ENCODE results near the gene LRRC7.
"Not testable (repeated sequence)": the region's sequence is repeated elsewhere in the genome, so short reads cannot be mapped to it uniquely, and the experiment has no call there.

The LRRC7 gene

GRCh38 chr1:70041317-70042045 lies 473.8 kb downstream of the LRRC7 start:
- in situ Hi-C loops (cut with HindIII; ENCODE audit: low pct_ligation_motif_present, low pct_unique_long_range_greater_than_20kb, low sequenced_read_pairs), result no loop called here
- DNase-seq, result no peak

DNA sequence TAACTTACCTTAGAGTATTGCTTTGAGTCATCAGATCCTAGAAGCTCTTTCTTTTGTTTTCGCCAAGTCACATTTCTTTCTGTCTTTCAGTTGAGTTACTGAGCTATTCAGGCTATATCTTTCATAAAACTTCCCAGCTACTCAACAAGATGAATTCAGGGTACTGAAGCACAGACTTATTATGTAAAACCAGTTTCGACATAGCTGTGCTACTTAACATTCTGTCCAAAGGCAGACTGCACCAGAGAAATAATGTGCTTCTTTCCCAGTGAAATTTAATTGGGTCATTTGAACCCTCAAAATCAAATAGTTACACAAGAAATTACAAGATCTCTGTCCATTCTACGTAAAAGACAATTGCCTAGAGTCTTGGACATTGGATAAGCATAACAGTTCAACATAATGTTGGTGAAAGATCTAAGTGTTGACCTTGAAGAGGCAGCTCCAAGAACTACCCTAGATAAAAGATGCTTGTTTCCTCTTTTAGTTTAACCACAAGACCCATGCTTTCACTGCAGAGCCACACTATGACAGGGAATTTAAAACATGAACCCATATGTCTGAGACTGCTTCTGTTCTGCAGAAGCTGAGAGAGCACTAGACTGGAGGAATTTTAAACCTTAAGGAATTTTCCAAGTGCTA lies 474.5 kb downstream of the LRRC7 start:
- no peak for DNase-seq
- in situ Hi-C loops (cut with HindIII; ENCODE audit: low pct_ligation_motif_present, low pct_unique_long_range_greater_than_20kb, low sequenced_read_pairs), result no loop called here

DNA sequence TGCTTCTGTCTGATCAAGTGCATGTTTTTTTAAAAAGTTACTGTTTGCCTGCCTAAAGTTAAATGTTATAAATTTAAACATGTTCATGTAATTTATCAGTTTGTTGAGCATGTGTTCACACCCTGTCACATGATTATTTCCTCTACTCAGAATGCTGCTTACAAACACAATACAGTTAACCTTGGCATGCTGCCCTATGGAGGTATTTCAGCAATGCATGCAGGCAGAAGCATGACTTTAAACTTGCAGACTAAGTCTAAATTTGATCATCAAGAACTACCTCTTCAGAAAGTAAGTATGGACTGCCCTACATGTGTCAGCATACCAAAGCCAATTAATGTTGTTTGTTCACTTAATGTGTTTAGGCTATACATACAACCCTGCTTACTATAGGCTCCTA lies 476.1 kb downstream of the LRRC7 start:
- DNase-seq, result peak; percentile 17
- in situ Hi-C loops (cut with HindIII; ENCODE audit: low pct_ligation_motif_present, low pct_unique_long_range_greater_than_20kb, low sequenced_read_pairs), result no loop called here

- DNase-seq, result peak; percentile 12
These were observed 477.1 kb downstream of the LRRC7 start for GRCh38 chr1:70044832-70045231.

DNA sequence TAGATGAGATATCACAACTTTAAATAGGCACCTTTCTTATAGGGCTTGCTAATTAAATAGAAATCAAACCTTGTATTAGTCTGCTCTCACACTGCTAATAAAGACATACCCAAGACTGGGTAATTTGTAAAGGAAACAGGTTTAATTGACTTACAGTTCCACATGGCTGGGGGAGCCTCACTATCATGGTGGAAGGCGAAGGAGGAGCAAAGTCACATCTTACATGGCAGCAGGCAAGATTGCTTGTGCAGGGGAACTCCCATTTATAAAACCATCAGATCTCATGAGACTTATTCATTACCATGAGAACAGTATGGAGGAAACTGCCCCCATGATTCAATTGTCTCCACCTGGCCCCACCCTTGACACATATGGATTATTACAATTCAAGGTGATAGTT lies 477.9 kb downstream of the LRRC7 start:
- in situ Hi-C loops (cut with HindIII; ENCODE audit: low pct_ligation_motif_present, low pct_unique_long_range_greater_than_20kb, low sequenced_read_pairs); DNase-seq: not testable (repeated sequence)

More at GRCh38 chr1:70044832-70045231, 477.1 kb downstream of the LRRC7 start:
- in situ Hi-C loops (cut with HindIII; ENCODE audit: low pct_ligation_motif_present, low pct_unique_long_range_greater_than_20kb, low sequenced_read_pairs), result no loop called here

- no peak for DNase-seq
- in situ Hi-C loops (cut with HindIII; ENCODE audit: low pct_ligation_motif_present, low pct_unique_long_range_greater_than_20kb, low sequenced_read_pairs), result no loop called here
These were observed 480.8 kb downstream of the LRRC7 start for GRCh38 chr1:70048336-70049094.

DNA sequence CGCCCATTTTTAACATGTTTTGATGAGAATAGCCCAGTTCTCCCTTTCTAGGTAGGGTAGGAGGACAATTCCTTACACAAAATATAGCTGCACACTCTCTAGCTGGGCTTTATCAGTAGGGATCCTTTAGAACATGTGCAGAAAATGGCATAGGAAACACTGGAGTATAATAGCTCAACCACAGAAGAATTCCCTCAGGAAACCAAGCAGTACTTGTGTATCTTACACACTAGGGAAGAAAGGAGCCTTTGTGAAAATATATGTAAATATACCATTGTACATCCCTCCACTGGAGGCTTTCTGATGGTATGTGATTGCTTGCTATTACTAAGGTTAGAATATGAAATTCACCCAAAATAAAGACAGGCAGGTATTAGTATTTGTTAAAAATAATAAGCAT lies 484.2 kb downstream of the LRRC7 start:
- in situ Hi-C loops (cut with HindIII; ENCODE audit: low pct_ligation_motif_present, low pct_unique_long_range_greater_than_20kb, low sequenced_read_pairs), result no loop called here
- no peak for DNase-seq

DNA sequence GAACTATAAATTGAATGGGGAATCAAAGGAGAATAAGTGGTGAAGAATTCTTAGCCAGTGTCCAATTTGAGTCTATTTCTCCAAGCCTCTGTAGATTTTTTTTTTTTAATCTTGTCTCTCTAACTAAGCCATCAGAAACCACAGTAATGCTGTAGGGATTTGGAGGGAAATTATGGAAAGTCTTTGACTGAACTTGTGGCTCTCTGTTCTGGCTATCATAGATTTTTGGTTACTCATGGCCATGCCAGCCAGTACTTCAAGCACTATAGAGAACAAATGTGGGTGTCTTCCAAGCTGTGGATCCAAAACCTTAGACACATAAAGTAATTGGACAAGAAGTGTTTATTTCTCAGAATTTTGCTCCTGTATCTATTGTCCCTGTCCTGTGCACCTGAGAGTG lies 489.8 kb downstream of the LRRC7 start:
- in situ Hi-C loops (cut with HindIII; ENCODE audit: low pct_ligation_motif_present, low pct_unique_long_range_greater_than_20kb, low sequenced_read_pairs), result no loop called here
- no peak for DNase-seq

- in situ Hi-C loops (cut with HindIII; ENCODE audit: low pct_ligation_motif_present, low pct_unique_long_range_greater_than_20kb, low sequenced_read_pairs), result no loop called here
- no peak for DNase-seq
These were observed 493.5 kb downstream of the LRRC7 start for GRCh38 chr1:70061231-70061630.

DNA sequence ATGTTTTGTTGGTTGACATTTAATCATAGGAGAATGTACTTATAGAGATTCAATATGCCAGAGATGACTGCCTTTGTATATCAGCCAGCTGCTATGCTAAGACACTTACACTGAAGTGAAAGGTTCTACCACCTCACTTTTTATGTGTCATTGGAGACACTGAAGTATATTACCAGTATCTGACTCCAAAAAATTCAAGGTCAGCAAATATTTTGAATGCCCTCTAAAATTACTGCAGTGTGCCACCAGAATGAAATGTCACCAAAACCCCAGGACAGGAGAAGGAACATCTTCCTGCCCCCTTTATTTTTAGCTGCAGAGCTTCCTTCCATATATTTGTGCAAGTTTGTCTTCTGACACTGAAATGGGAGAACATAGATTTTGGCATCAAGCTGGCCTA lies 496.1 kb downstream of the LRRC7 start:
- DNase-seq, result no peak
- in situ Hi-C loops (cut with HindIII; ENCODE audit: low pct_ligation_motif_present, low pct_unique_long_range_greater_than_20kb, low sequenced_read_pairs), result no loop called here

GRCh38 chr1:70066711-70067110 lies 499.0 kb downstream of the LRRC7 start:
- in situ Hi-C loops (cut with HindIII; ENCODE audit: low pct_ligation_motif_present, low pct_unique_long_range_greater_than_20kb, low sequenced_read_pairs), result no loop called here

DNA sequence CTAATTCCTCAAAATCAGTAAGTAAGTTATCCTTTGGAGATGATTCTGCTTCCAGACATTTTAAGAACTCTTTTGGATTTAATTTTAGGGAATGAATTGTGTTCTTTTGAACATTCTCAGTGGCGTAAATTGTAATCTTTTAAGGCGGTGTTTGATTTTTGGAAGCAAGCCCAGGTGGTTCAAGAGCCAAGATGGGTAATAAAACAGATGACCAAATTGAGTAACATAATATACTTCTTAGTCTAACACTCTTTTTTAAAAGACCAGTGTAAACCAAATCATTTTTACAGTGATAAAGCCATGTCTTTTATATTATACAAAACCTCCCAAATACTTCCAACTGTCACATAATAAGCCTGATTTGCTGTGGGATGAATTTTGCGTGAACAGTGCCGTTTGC lies 503.9 kb downstream of the LRRC7 start:
- no peak for DNase-seq
- in situ Hi-C loops (cut with HindIII; ENCODE audit: low pct_ligation_motif_present, low pct_unique_long_range_greater_than_20kb, low sequenced_read_pairs), result no loop called here

More at GRCh38 chr1:70066711-70067110, 499.0 kb downstream of the LRRC7 start:
- DNase-seq, result no peak

- in situ Hi-C loops (cut with HindIII; ENCODE audit: low pct_ligation_motif_present, low pct_unique_long_range_greater_than_20kb, low sequenced_read_pairs), result no loop called here
These were observed 504.6 kb downstream of the LRRC7 start for GRCh38 chr1:70072231-70072751.

DNA sequence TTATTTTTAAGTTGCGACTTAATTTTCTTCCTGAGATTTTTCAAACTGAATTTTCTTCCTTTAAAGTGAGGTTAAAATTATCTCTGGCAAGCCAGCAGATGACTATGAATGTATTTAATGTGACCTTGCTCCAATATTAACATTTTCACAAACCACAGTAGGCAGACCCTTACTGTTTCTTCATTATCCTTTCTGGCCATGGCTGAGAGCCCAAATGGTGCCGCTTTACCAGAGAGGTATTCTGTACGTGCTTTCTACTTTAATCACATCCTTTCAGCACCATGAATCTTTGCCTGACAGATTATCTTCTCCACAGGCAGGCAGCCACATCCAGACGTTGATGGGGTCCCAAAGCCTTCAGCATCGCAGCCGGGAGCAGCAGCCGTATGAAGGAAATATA lies 508.0 kb downstream of the LRRC7 start:
- no peak for DNase-seq
- in situ Hi-C loops (cut with HindIII; ENCODE audit: low pct_ligation_motif_present, low pct_unique_long_range_greater_than_20kb, low sequenced_read_pairs), result no loop called here

More at GRCh38 chr1:70072231-70072751, 504.6 kb downstream of the LRRC7 start:
- DNase-seq, result no peak

DNA sequence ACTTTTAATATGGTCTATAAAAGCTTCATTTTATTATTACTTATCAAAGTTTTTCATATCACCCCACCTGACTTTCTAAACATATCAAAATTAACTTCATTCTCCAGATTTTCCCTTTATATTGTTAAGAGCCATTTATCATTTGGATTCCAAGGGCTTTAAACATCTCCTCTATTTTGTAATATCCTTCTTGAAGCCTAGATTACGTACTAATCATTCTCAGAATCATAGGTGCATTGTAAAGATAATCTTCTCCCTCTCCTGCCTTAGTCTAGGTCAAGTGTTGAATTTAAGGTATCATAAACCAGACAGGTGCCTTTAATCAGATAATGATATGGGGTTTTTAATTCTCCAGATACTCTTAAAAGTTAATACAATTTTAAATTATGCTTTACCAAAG lies 509.3 kb downstream of the LRRC7 start:
- in situ Hi-C loops (cut with HindIII; ENCODE audit: low pct_ligation_motif_present, low pct_unique_long_range_greater_than_20kb, low sequenced_read_pairs), result no loop called here
- no peak for DNase-seq

- in situ Hi-C loops (cut with HindIII; ENCODE audit: low pct_ligation_motif_present, low pct_unique_long_range_greater_than_20kb, low sequenced_read_pairs), result no loop called here
- DNase-seq, result no peak
These were observed 511.8 kb downstream of the LRRC7 start for GRCh38 chr1:70079546-70079945.

DNA sequence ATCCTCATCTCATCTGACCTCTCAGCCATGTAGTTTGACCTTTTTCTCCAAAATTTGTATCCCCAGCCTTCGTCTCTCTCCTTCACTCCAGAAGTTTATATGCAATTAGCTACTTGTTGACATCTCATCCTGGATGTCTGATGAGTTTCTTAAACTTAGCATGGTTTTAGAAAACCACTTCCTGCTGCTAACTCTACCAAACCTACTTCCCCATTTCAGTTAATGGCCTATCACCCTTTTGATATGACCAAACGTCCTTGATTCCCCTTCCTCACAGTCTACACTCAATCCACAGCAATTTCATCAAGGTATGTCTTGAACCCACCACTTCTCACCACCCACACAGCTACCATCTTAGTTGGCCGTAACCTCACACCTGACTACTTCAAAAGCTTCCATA lies 515.8 kb downstream of the LRRC7 start:
- in situ Hi-C loops (cut with HindIII; ENCODE audit: low pct_ligation_motif_present, low pct_unique_long_range_greater_than_20kb, low sequenced_read_pairs), result no loop called here
- DNase-seq, result no peak

GRCh38 chr1:70084314-70084915 lies 516.7 kb downstream of the LRRC7 start:
- in situ Hi-C loops (cut with HindIII; ENCODE audit: low pct_ligation_motif_present, low pct_unique_long_range_greater_than_20kb, low sequenced_read_pairs), result no loop called here

DNA sequence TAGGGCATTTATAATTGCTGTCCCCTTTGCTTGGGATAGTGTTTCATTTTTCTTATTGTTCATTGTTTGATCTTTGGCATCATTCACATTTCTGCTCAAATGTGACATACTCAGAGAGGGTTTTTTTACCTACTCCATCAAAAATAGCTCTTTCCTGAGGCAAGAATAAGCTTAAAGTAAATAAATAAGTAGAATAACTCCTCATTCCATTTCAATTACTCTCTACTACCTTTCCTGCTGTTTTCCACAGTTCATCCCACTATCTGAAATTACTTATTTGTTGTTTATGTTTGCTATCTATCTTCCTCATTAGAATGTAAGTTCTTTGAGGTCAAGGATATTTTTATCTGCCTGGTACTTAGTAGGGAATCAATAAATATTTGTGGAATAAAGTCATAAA lies 517.8 kb downstream of the LRRC7 start:
- no peak for DNase-seq
- in situ Hi-C loops (cut with HindIII; ENCODE audit: low pct_ligation_motif_present, low pct_unique_long_range_greater_than_20kb, low sequenced_read_pairs), result no loop called here

More at GRCh38 chr1:70084314-70084915, 516.7 kb downstream of the LRRC7 start:
- no peak for DNase-seq
